ENCODE data around the gene POU4F1.

GRCh38 chr13:78599645-78600279 is 3.6 kb downstream of the POU4F1 start:
- no peak for TF ChIP-seq EZH2 (IDR thresholded peaks at IDR 0.05; ENCODE audit: borderline replicate concordance, low read length)
- TF ChIP-seq CTCF (conservative IDR thresholded peaks at IDR 0.05 in 1 of 2, IDR thresholded peaks at IDR 0.05 in 1 of 2; ENCODE audit: extremely low read depth in 1 of 2, insufficient read depth in 1 of 2, low read depth in 1 of 2, low read length in 2 of 2) = no peak

Data from mammary epithelial cell (primary cell).